Smooth muscle cell (in vitro differentiated cells): Measurements from ENCODE around the gene STIP1. TPM values are rescaled to one million over a fixed set of nuclear protein-coding genes. Genes with fewer than 3 reads are reported as not detected.
A peak's percentile ranks its signal among the peaks of the same experiment; 100 is the strongest.

Experiments used
- DNase-seq: peaks from one replicate; lab custom pipeline; 2025; ENCODE audit not compliant: unreplicated experiment; lab: John Stamatoyannopoulos, UW
- H2AFZ ChIP-seq: fragments of 200-600 bp; sonication (generic); 2 replicates; pipeline ENCODE4 v1.6.0; 2016; ENCODE audit warnings: antibody characterized with exemption, low read depth, mild to moderate bottlenecking
- H3F3A ChIP-seq: fragments of 200-600 bp; sonication (generic); 2 replicates; pipeline ENCODE4 v1.6.0; 2017; ENCODE audit warnings: antibody characterized with exemption, low read depth
- H3K27ac ChIP-seq: fragments of 200-600 bp; sonication (generic); 2 replicates; pipeline ENCODE4 v1.5.1; 2016; ENCODE audit warnings: low read depth, mild to moderate bottlenecking
- H3K27me3 ChIP-seq: fragments of 200-600 bp; sonication (generic); 2 replicates; pipeline ENCODE4 v1.6.1; 2016; ENCODE audit warnings: low read depth, mild to moderate bottlenecking
- H3K36me3 ChIP-seq: fragments of 200-600 bp; sonication (generic); 2 replicates; pipeline ENCODE4 v1.5.1; 2016; ENCODE audit warnings: low read depth
- H3K4me1 ChIP-seq: fragments of 200-600 bp; sonication (generic); 2 replicates; pipeline ENCODE4 v1.5.1; 2016; ENCODE audit warnings: low read depth
- H3K4me2 ChIP-seq: fragments of 200-600 bp; sonication (generic); 2 replicates; pipeline ENCODE4 v1.6.0; 2016; ENCODE audit warnings: mild to moderate bottlenecking
- H3K4me3 ChIP-seq: fragments of 200-600 bp; sonication (generic); 2 replicates; pipeline ENCODE4 v1.5.1; 2016; ENCODE audit warnings: mild to moderate bottlenecking
- H3K79me2 ChIP-seq: fragments of 200-600 bp; sonication (generic); 2 replicates; pipeline ENCODE4 v1.6.0; 2016; ENCODE audit warnings: low read depth, mild to moderate bottlenecking
- H3K9ac ChIP-seq: fragments of 200-600 bp; sonication (generic); 2 replicates; pipeline ENCODE4 v1.6.0; 2016; ENCODE audit warnings: low read depth
- H3K9me3 ChIP-seq: fragments of 200-600 bp; sonication (generic); replicated peaks from 2 replicates; pipeline ENCODE4 v1.5.1; 2016; ENCODE audit warnings: low read depth
- H4K20me1 ChIP-seq: fragments of 200-600 bp; sonication (generic); 2 replicates; pipeline ENCODE4 v1.6.0; 2016; ENCODE audit warnings: low read depth
- WGBS: methylation state at CpG from one replicate; pipeline ENCODE4 v1.1.7; 2016; ENCODE audit warnings: low lambda C conversion rate; 5-methylcytosine and 5-hydroxymethylcytosine counted together
- polyA plus RNA-seq: library from polyadenylated mRNA; unstranded; fragments of >200 nt; fragmentation: Nextera tagmentation; extraction: Ambion mirVana; gene quantifications from 2 replicates; pipeline ENCODE4 v1.2.1, GENCODE V29; 2016
- total RNA-seq: library from RNA; depleted of rRNA; stranded (reverse); fragments of >200 nt; gene quantifications from 2 replicates; pipeline ENCODE4 v1.2.3, GENCODE V29; 2014
- TF ChIP-seq, protein P1 (sequence below): fragments of 200-600 bp; sonication (generic); IDR thresholded peaks from 2 replicates; pipeline ENCODE4 v1.5.1; 2017; ENCODE audit warnings: borderline replicate concordance, mild to moderate bottlenecking, antibody characterized with exemption; ENCODE audit not compliant: insufficient read depth, poor library complexity, severe bottlenecking

STIP1 gene
- total and polyA plus RNA-seq, 2 experiments from 2014 or later: 114 to 117 TPM

DNA sequence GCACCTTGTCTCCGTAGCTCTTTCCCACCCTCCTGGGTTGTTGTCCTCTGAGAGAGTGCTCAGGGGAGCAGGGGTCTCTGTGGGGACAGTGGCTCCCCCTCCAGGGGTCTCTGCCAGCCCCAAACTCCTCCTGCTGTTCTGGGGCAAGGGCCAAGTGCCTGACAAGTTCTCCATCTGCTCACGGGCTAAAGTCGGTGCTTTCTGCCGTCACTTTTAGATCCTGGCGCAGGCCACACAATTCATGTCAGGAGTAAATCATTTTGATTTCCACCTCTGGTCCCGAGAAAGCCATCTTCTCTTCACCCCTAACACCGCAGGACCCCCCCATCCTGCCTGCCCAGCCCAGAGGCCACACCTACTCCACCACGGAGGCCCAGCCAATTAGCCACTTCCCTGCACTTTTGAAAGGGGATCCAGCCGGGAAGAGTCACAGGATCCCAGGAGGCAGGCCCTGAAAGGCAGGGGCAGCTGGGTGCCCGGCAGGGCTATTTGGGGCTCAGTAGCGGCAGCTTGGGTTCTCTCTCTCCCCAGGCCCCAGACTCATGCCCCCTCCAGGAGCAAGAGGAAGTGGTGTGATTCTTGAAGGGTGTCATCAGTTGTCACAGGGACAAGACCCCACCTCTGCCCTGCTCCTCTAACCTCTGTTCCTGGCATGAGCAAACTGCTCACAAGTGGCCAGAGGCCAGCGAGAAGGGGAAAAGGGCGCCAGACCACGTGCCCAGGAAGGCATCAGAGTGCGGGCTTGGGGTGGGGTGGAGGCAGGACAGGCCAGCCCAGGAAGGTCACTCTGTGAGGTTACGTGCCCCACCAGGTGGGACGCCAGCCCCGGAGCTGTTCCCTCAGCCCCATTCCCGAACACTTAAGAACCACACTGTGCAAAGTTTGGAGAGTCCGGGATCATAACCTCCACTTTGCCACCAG lies 21.3 kb upstream of the STIP1 start:
- Histone ChIP-seq H4K20me1 (no peaks in the 10 kb centered on the region), H3K9ac (no peak overlapping the region), H3K4me2 (peak overlapping the region; percentile 92), H3K27ac (no peak overlapping the region), H3K4me3 (peak overlapping the region; percentile 74), H3K4me1 (peaks cover 12% of the 10 kb centered on the region), H3F3A (no peaks in the 10 kb centered on the region), H3K36me3 (no peaks in the 10 kb centered on the region), H2AFZ (no peak overlapping the region), H3K9me3 (no peaks in the 10 kb centered on the region), H3K27me3 (no peaks in the 10 kb centered on the region), H3K79me2 (no peaks in the 10 kb centered on the region)
- 75% methylated on average over 20 of the region's 20 CpGs for WGBS
- DNase-seq: no peak
- TF ChIP-seq, protein P1, sequence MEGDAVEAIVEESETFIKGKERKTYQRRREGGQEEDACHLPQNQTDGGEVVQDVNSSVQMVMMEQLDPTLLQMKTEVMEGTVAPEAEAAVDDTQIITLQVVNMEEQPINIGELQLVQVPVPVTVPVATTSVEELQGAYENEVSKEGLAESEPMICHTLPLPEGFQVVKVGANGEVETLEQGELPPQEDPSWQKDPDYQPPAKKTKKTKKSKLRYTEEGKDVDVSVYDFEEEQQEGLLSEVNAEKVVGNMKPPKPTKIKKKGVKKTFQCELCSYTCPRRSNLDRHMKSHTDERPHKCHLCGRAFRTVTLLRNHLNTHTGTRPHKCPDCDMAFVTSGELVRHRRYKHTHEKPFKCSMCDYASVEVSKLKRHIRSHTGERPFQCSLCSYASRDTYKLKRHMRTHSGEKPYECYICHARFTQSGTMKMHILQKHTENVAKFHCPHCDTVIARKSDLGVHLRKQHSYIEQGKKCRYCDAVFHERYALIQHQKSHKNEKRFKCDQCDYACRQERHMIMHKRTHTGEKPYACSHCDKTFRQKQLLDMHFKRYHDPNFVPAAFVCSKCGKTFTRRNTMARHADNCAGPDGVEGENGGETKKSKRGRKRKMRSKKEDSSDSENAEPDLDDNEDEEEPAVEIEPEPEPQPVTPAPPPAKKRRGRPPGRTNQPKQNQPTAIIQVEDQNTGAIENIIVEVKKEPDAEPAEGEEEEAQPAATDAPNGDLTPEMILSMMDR: no peak

DNA sequence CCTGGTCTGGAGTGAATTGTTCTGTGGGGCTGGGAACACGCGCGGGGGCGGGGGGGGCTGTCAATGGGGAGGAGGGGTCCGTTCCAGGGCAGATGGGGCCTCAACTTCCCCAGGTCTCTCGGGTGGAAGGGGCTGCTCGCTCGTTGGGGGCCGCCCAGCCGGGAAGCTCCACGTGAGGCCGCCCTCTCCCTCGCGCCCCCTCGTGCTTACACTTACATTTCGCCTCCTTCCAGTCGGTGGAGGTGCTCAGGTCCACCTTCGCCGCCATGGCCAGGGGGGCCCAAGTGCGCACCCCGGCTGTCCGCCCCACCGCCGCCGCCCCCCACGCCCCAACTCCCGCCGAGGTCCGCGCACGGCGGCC lies 20.5 kb upstream of the STIP1 start:
- H3K9me3 ChIP-seq: no peaks in the 10 kb centered on the region
- no peak overlapping the region for H3K27ac ChIP-seq
- H3K4me2 ChIP-seq: peak overlapping the region; percentile 92
- no peaks in the 10 kb centered on the region for H4K20me1 ChIP-seq
- peak overlapping the region; percentile 74 for H3K4me3 ChIP-seq
- DNase-seq: no peak
- H2AFZ ChIP-seq: peak overlapping the region; percentile 96
- no peaks in the 10 kb centered on the region for H3K27me3 ChIP-seq
- no peaks in the 10 kb centered on the region for H3F3A ChIP-seq
- TF ChIP-seq, protein P1: no peak
- peaks cover 12% of the 10 kb centered on the region for H3K4me1 ChIP-seq
- no peaks in the 10 kb centered on the region for H3K36me3 ChIP-seq
- WGBS: 3% methylated on average over 13 of the region's 32 CpGs
- no peaks in the 10 kb centered on the region for H3K79me2 ChIP-seq
- H3K9ac ChIP-seq: peak overlapping the region; percentile 15

DNA sequence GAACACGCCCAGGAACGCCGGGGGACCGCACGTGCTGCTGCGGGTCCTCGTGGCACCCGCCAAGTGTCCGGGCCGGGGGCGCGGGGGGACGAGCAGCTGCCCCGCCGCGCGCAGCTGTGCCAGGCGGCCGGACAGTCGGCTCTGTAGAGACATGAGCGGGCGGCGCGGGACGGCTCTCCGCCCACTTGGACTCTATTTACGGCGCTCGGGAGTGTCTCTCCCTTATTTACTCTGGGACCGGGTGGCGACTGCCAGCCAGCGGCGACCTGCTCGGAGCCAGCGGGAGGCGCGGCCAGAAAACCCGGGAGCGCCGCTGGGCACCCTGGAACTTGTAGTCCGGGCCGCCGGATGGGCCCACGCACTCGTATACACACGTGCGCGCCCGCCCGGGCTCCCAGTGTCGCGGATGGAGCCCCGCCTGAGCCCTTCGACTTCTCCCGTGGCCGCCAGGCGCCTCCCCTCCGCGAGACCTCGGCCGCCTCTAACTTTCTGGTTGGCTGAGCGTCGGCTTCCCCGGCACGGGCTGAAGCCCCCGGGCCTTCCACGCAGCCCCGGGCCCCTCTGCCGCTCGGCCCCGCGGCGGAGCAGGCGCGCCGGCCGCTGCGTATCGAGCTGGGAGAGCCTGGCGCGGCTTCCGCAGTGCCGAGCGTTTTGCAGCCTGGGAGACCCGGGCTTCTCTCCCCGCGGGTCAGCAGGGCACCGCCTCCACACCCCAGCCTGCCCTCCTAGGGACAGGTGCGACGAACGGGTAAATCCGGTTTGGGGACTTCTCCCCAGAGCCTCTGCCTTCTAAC lies 19.9 kb upstream of the STIP1 start, which contains the start of gene MACROD1:
TSS of gene MACROD1 (minus strand) at position 272 of the 794 bp plus-strand sequence. CDS start at position 153, 119 bp downstream.
- Histone ChIP-seq H3K27ac (no peak within 1 kb of the TSS), H3K9ac (peak within 1 kb of the TSS; percentile 15), H3K4me2 (peak within 1 kb of the TSS; percentile 92), H3K4me1 (peaks cover 12% of the 10 kb centered on the region), H2AFZ (peak within 1 kb of the TSS; percentile 96), H3K36me3 (no peaks in the 10 kb centered on the region), H3K9me3 (no peaks in the 10 kb centered on the region), H4K20me1 (no peaks in the 10 kb centered on the region), H3K79me2 (no peaks in the 10 kb centered on the region), H3K4me3 (peak within 1 kb of the TSS; percentile 74), H3F3A (no peaks in the 10 kb centered on the region), H3K27me3 (no peaks in the 10 kb centered on the region)
- TF ChIP-seq, protein P1: no peak
- WGBS: under 1% methylated on average over 73 of the region's 92 CpGs
- peak; percentile 57 for DNase-seq
